NB4 (cell line): ENCODE results near the gene DPEP3.

ENCODE experiments used
- DNase-seq: peaks from one replicate; pipeline ENCODE4 v3.0.0; 2010; ENCODE audit warnings: low read depth
- H3K4me3 ChIP-seq: one replicate; pipeline ENCODE4 v1.5.1; 2011; ENCODE audit warnings: mild to moderate bottlenecking, low read depth, low read length, moderate library complexity
- CTCF ChIP-seq: IDR thresholded peaks from one replicate; pipeline ENCODE4 v1.5.1; 2012; ENCODE audit warnings: low read depth, low read length
- MAX ChIP-seq: IDR thresholded peaks from 2 replicates; pipeline ENCODE4 v1.6.1; 2011; ENCODE audit warnings: low read depth, low read length
- MYC ChIP-seq: IDR thresholded peaks from 2 replicates; pipeline ENCODE4 v1.6.1; 2011; ENCODE audit warnings: low read depth, low read length
- POLR2A ChIP-seq: IDR thresholded peaks from 2 replicates; pipeline ENCODE4 v1.6.1; 2011; ENCODE audit warnings: mild to moderate bottlenecking; ENCODE audit not compliant: insufficient read length; ENCODE audit errors: extremely low read depth

Gene DPEP3

GRCh38 chr16:67930678-67931211, 49.6 kb downstream of the DPEP3 start:
- no peak overlapping the region for H3K4me3 ChIP-seq
- no peak for DNase-seq
- TF ChIP-seq MAX, result no peak
- no peak for TF ChIP-seq POLR2A
- no peak for TF ChIP-seq MYC
- TF ChIP-seq CTCF, result no peak

GRCh38 chr16:67930191-67930590, 50.1 kb downstream of the DPEP3 start:
- TF ChIP-seq POLR2A (no peak), MYC (no peak), CTCF (no peak)
- no peak overlapping the region for H3K4me3 ChIP-seq

GRCh38 chr16:67928561-67929364, 51.5 kb downstream of the DPEP3 start:
- DNase-seq, result peak; percentile 76
- no peak for TF ChIP-seq POLR2A
- TF ChIP-seq MYC, result no peak
- 0 out of 2 replicates have a peak, but pooled peaks have one; percentile 17 for TF ChIP-seq MAX
- TF ChIP-seq CTCF, result peak; percentile 99
- H3K4me3 ChIP-seq, result no peak overlapping the region

More at GRCh38 chr16:67930191-67930590, 50.1 kb downstream of the DPEP3 start:
- DNase-seq, result no peak

GRCh38 chr16:67928147-67928546, 52.2 kb downstream of the DPEP3 start:
- H3K4me3 ChIP-seq, result no peak overlapping the region
- TF ChIP-seq MYC, result no peak
- no peak for TF ChIP-seq POLR2A
- no peak for TF ChIP-seq MAX
- no peak for TF ChIP-seq CTCF
- no peak for DNase-seq

GRCh38 chr16:67927131-67927941, 53.0 kb downstream of the DPEP3 start:
- DNase-seq, result no peak
- no peak overlapping the region for H3K4me3 ChIP-seq
- TF ChIP-seq MYC (no peak), MAX (no peak), POLR2A (no peak), CTCF (no peak)
